ENCODE measurements around the gene PCDHA9. TPM values are rescaled to one million over a fixed set of nuclear protein-coding genes. Genes with fewer than 3 reads are reported as not detected.
"Not testable (repeated sequence)": the region's sequence is repeated elsewhere in the genome, so short reads cannot be mapped to it uniquely, and the experiment has no call there.

Gene PCDHA9, protein sequence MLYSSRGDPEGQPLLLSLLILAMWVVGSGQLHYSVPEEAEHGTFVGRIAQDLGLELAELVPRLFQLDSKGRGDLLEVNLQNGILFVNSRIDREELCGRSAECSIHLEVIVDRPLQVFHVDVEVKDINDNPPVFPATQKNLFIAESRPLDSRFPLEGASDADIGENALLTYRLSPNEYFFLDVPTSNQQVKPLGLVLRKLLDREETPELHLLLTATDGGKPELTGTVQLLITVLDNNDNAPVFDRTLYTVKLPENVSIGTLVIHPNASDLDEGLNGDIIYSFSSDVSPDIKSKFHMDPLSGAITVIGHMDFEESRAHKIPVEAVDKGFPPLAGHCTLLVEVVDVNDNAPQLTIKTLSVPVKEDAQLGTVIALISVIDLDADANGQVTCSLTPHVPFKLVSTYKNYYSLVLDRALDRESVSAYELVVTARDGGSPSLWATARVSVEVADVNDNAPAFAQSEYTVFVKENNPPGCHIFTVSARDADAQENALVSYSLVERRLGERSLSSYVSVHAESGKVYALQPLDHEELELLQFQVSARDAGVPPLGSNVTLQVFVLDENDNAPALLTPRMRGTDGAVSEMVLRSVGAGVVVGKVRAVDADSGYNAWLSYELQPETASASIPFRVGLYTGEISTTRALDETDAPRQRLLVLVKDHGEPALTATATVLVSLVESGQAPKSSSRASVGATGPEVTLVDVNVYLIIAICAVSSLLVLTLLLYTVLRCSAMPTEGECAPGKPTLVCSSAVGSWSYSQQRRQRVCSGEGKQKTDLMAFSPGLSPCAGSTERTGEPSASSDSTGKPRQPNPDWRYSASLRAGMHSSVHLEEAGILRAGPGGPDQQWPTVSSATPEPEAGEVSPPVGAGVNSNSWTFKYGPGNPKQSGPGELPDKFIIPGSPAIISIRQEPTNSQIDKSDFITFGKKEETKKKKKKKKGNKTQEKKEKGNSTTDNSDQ
- under 1 TPM; 0.14 to 0.51 TPM for total RNA-seq

DNA sequence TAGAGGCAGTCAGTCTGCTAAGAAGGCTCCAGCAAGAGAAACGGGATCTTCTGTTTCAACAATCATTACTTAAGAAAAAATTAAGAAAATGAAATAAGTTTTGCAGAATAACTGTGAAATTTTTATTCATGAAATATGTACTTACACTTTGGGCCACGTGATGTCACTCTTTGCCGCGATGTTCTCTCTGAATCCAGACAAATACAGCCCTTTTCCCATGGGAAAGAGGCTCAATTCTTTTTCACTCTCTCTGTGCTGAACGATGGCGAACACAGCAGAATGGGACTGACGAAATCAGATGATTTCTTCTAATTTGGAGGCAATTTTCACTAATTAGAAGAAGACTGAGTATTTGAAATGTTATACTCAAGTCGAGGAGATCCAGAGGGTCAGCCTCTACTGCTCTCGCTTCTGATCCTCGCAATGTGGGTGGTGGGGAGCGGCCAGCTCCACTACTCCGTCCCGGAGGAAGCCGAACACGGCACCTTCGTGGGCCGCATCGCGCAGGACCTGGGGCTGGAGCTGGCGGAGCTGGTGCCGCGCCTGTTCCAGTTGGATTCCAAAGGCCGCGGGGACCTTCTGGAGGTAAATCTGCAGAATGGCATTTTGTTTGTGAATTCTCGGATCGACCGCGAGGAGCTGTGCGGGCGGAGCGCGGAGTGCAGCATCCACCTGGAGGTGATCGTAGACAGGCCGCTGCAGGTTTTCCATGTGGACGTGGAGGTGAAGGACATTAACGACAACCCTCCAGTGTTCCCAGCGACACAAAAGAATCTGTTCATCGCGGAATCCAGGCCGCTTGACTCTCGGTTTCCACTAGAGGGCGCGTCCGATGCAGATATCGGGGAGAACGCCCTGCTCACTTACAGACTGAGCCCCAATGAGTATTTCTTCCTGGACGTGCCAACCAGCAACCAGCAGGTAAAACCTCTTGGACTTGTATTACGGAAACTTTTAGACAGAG, at the start of gene PCDHA9:
Gene PCDHA9, plus strand, starts transcription at position 244 of the 964 bp plus-strand sequence. Its CDS starts 114 bp downstream, at position 358.
- H3K4me1 ChIP-seq (replicated peaks); H3K4me3 ChIP-seq; H3K9me3 ChIP-seq; H3K27ac ChIP-seq; DNase-seq (ENCODE audit: low spot score); H3K36me3 ChIP-seq; H3K27me3 ChIP-seq (replicated peaks; ENCODE audit: insufficient read depth); intact Hi-C loops (cut with DNase I): not testable (repeated sequence)
- WGBS, result 19% methylated on average over 29 of the region's 48 CpGs

DNA sequence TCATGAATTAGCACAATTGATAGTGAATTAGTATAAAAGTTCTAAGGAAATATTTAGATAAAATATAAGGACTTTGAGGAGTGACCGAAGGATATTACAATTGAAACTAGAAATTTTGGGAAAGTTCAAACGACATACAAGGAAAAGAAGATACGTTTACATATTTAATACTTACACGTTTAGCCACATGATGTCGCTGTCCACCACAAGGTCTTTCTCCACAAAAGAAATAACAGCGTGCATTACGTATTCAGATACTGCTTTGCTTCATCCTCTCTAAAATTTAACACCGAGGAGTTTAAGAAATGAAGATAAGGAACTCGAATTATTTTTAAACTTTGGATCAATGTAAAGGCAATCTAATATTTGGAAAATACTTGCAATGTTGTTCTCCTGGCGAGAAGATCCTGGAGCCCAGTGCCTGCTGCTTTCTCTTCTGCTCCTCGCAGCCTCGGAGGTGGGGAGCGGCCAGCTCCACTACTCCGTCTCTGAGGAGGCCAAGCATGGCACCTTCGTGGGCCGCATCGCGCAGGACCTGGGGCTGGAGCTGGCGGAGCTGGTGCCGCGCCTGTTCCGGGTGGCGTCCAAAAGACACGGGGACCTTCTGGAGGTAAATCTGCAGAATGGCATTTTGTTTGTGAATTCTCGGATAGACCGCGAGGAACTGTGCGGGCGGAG, 47.2 kb upstream of the PCDHA9 start, which contains the start of gene PCDHA3:
Gene PCDHA3, plus strand, starts transcription at position 242 of the 678 bp plus-strand sequence.
- Histone ChIP-seq H3K4me1 (replicated peaks) (no peaks in the 10 kb centered on the region), H3K9me3 (no peaks in the 10 kb centered on the region), H3K27me3 (replicated peaks; ENCODE audit: insufficient read depth) (peaks cover 5% of the 10 kb centered on the region), H3K36me3 (no peaks in the 10 kb centered on the region), H3K4me3 (no peak within 1 kb of the TSS), H3K27ac (no peak within 1 kb of the TSS)
- WGBS, result 17% methylated on average over 29 of the region's 29 CpGs
- intact Hi-C loops (cut with DNase I), result no loop called here
- no peak for DNase-seq (ENCODE audit: low spot score)
- TF ChIP-seq POLR2A (IDR thresholded peaks at IDR 0.05), result no peak
- TF ChIP-seq, protein P1, sequence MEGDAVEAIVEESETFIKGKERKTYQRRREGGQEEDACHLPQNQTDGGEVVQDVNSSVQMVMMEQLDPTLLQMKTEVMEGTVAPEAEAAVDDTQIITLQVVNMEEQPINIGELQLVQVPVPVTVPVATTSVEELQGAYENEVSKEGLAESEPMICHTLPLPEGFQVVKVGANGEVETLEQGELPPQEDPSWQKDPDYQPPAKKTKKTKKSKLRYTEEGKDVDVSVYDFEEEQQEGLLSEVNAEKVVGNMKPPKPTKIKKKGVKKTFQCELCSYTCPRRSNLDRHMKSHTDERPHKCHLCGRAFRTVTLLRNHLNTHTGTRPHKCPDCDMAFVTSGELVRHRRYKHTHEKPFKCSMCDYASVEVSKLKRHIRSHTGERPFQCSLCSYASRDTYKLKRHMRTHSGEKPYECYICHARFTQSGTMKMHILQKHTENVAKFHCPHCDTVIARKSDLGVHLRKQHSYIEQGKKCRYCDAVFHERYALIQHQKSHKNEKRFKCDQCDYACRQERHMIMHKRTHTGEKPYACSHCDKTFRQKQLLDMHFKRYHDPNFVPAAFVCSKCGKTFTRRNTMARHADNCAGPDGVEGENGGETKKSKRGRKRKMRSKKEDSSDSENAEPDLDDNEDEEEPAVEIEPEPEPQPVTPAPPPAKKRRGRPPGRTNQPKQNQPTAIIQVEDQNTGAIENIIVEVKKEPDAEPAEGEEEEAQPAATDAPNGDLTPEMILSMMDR (IDR thresholded peaks at IDR 0.05), result peak in 1 of 4 experiments; percentile 36

DNA sequence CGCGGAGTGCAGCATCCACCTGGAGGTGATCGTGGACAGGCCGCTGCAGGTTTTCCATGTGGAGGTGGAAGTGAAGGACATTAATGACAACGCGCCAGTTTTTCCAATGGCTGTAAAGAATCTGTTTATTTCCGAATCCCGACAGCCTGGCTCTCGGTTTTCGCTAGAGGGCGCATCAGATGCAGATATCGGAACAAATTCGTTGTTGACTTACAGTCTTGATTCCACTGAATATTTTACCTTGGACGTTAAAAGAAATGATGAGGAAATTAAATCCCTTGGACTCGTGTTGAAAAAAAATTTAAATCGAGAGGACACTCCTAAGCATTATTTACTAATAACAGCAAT, 46.7 kb upstream of the PCDHA9 start:
- TF ChIP-seq POLR2AphosphoS5 (IDR thresholded peaks at IDR 0.05) (no peak), POLR2A (IDR thresholded peaks at IDR 0.05) (no peak)
- TF ChIP-seq, protein P1 (IDR thresholded peaks at IDR 0.05), result no peak
- H3K36me3 ChIP-seq, result no peaks in the 10 kb centered on the region
- peaks cover 5% of the 10 kb centered on the region for H3K27me3 ChIP-seq (replicated peaks; ENCODE audit: insufficient read depth)
- H3K9me3 ChIP-seq, result no peaks in the 10 kb centered on the region
- 13% methylated on average over 16 of the region's 16 CpGs for WGBS
- no peak overlapping the region for H3K27ac ChIP-seq
- no peaks in the 10 kb centered on the region for H3K4me1 ChIP-seq (replicated peaks)
- DNase-seq (ENCODE audit: low spot score), result no peak
- H3K4me3 ChIP-seq, result no peak overlapping the region
- intact Hi-C loops (cut with DNase I), result no loop called here

DNA sequence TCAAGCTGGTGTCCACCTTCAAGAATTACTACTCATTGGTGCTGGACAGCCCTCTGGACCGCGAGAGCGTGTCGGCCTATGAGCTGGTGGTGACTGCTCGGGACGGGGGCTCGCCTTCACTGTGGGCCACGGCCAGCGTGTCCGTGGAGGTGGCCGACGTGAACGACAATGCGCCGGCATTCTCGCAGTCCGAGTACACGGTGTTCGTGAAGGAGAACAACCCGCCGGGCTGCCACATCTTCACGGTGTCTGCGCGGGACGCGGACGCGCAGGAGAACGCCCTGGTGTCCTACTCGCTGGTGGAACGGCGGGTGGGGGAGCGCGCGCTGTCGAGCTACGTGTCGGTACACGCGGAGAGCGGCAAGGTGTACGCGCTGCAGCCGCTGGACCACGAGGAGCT, 45.8 kb upstream of the PCDHA9 start:
- DNase-seq (ENCODE audit: low spot score); H3K36me3 ChIP-seq; intact Hi-C loops (cut with DNase I); H3K27ac ChIP-seq; H3K27me3 ChIP-seq (replicated peaks; ENCODE audit: insufficient read depth); H3K4me1 ChIP-seq (replicated peaks); H3K9me3 ChIP-seq; H3K4me3 ChIP-seq: not testable (repeated sequence)
- 42% methylated on average over 45 of the region's 45 CpGs for WGBS

DNA sequence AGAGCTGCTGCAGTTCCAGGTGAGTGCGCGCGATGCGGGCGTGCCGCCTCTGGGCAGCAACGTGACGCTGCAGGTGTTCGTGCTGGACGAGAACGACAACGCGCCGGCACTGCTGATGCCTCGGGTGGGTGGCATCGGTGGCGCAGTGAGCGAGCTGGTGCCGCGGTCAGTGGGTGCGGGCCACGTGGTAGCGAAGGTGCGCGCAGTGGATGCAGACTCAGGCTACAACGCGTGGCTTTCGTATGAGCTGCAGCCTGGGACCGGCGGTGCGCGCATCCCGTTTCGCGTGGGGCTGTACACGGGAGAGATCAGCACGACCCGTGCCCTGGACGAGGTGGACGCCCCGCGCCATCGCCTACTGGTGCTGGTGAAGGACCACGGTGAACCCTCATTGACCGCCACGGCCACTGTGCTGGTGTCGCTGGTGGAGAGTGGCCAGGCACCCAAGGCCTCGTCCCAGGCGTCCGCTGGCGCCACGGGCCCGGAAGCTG, 45.4 kb upstream of the PCDHA9 start:
- Histone ChIP-seq H3K4me3 (no peak overlapping the region), H3K36me3 (no peaks in the 10 kb centered on the region), H3K27me3 (replicated peaks; ENCODE audit: insufficient read depth) (peaks cover 5% of the 10 kb centered on the region), H3K27ac (no peak overlapping the region), H3K4me1 (replicated peaks) (no peaks in the 10 kb centered on the region), H3K9me3 (no peaks in the 10 kb centered on the region)
- intact Hi-C loops (cut with DNase I), result no loop called here
- 45% methylated on average over 53 of the region's 53 CpGs for WGBS
- TF ChIP-seq, protein P1 (IDR thresholded peaks at IDR 0.05), result no peak
- TF ChIP-seq POLR2AphosphoS5 (IDR thresholded peaks at IDR 0.05) (no peak), POLR2A (IDR thresholded peaks at IDR 0.05) (no peak)
- no peak for DNase-seq (ENCODE audit: low spot score)

Measured in prostate gland (tissue), 2 donors.